Endothelial cell of umbilical vein (primary cell): ENCODE data around the gene PAIP2. TPM values are rescaled to one million over a fixed set of nuclear protein-coding genes. Genes with fewer than 3 reads are reported as not detected.

ENCODE experiments used
- BruUV-seq: library from RNA; stranded (reverse); fragments of 400-500 nt; replicated peaks from 2 replicates; lab custom pipeline; 2021; lab: Mats Ljungman, UMichigan
- CTCF ChIA-PET: fragments of 300-600, 350-600 bp; sonication (Branson Sonifier 250); formaldehyde crosslinking; loops from one replicate; lab custom pipeline; 2021; ENCODE audit warnings: antibody characterized with exemption, inconsistent platforms; lab: Charles Lee
- POLR2A ChIA-PET: fragments of 300-600, 350-600 bp; sonication (Branson Sonifier 250); formaldehyde crosslinking; loops from one replicate; lab custom pipeline; 2021; ENCODE audit warnings: antibody characterized with exemption, inconsistent platforms; lab: Charles Lee
- DNase-seq: peaks from one replicate; pipeline ENCODE4 v3.0.0-alpha.2; 2011; ENCODE audit warnings: low read depth, low spot score
- FAIRE-seq: peaks from 2 replicates; lab custom pipeline; 2011; peaks lifted over from hg19 to GRCh38; lab: Jason Lieb, UNC
- H2AFZ ChIP-seq: 2 replicates; pipeline ENCODE4 v1.6.0; 2012; ENCODE audit warnings: low read depth, low read length, control low read depth, inconsistent platforms
- H3K27ac ChIP-seq: 2 replicates; pipeline ENCODE4 v1.5.1; 2011; ENCODE audit warnings: low read depth, mild to moderate bottlenecking, control low read depth, low read length, moderate library complexity; ENCODE audit not compliant: insufficient read depth
- H3K27me3 ChIP-seq, 2 experiments: 2 replicates each; pipeline versions ENCODE4 v1.6.0 to v1.6.1; 2011; ENCODE audit warnings: low read length in 2 of 2, mixed read lengths in 1 of 2; ENCODE audit not compliant: control insufficient read depth in 2 of 2, insufficient read depth in 2 of 2
- H3K36me3 ChIP-seq, 2 experiments: 2 replicates in 1 of 2; 3 replicates in 1 of 2; pipeline ENCODE4 v1.5.1; 2011; ENCODE audit warnings: low read length in 2 of 2, mild to moderate bottlenecking in 1 of 2, moderate library complexity in 1 of 2; ENCODE audit not compliant: control insufficient read depth in 2 of 2, insufficient read depth in 2 of 2; ENCODE audit errors: extremely low read depth in 1 of 2
- H3K4me1 ChIP-seq: 3 replicates; pipeline ENCODE4 v1.5.1; 2011; ENCODE audit warnings: mild to moderate bottlenecking, low read length; ENCODE audit not compliant: control insufficient read depth, insufficient read depth; ENCODE audit errors: extremely low read depth
- H3K4me2 ChIP-seq: 2 replicates; pipeline ENCODE4 v1.6.1; 2011; ENCODE audit warnings: low read length, control low read depth, mixed read lengths; ENCODE audit not compliant: insufficient read depth
- H3K4me3 ChIP-seq, 3 experiments: fragments of 200-600 bp in 1 of 3; sonication (generic), shearing (Covaris generic) in 1 of 3; replicated peaks in 1 of 3; 2 replicates each; pipeline ENCODE4 v1.5.1; 2011 to 2016; ENCODE audit warnings: control low read depth in 3 of 3, low read length in 3 of 3, mild to moderate bottlenecking in 2 of 3, inconsistent platforms in 1 of 3, low read depth in 1 of 3, moderate library complexity in 1 of 3; ENCODE audit not compliant: insufficient read depth in 1 of 3
- H3K79me2 ChIP-seq: 2 replicates; pipeline ENCODE4 v1.6.0; 2012; ENCODE audit warnings: low read length, inconsistent platforms; ENCODE audit not compliant: control insufficient read depth, insufficient read depth
- H3K9ac ChIP-seq: replicated peaks from 2 replicates; pipeline ENCODE3; 2011; ENCODE audit warnings: low read length, control low read depth; ENCODE audit not compliant: insufficient read depth; ENCODE audit errors: extremely low read depth
- H3K9me1 ChIP-seq: replicated peaks from 3 replicates; pipeline ENCODE4 v1.6.0; 2011; ENCODE audit warnings: mild to moderate bottlenecking, low read length; ENCODE audit not compliant: control insufficient read depth, insufficient read depth; ENCODE audit errors: extremely low read depth
- H3K9me3 ChIP-seq: replicated peaks from 2 replicates; pipeline ENCODE4 v1.5.1; 2012; ENCODE audit warnings: low read length, inconsistent platforms; ENCODE audit not compliant: control insufficient read depth, insufficient read depth
- H4K20me1 ChIP-seq: replicated peaks from 2 replicates; pipeline ENCODE3; 2011; ENCODE audit warnings: mild to moderate bottlenecking, low read length; ENCODE audit not compliant: control insufficient read depth, insufficient read depth; ENCODE audit errors: extremely low read depth
- CTCF ChIP-seq, 2 donors: IDR thresholded peaks; 1 replicate in 1 of 2; 2 replicates in 1 of 2; pipeline ENCODE4 v1.5.1; 2011; ENCODE audit warnings: low read length in 2 of 2, mild to moderate bottlenecking in 2 of 2, moderate library complexity in 2 of 2, control low read depth in 1 of 2, inconsistent platforms in 1 of 2, low read depth in 1 of 2; ENCODE audit not compliant: insufficient read depth in 1 of 2; ENCODE audit errors: extremely low read depth in 1 of 2
- EZH2 ChIP-seq: IDR thresholded peaks from 2 replicates; pipeline ENCODE4 v1.6.1; 2012; ENCODE audit warnings: borderline replicate concordance, low read depth, mild to moderate bottlenecking, moderate library complexity, low read length, inconsistent platforms; ENCODE audit not compliant: severe bottlenecking
- FOS ChIP-seq: IDR thresholded peaks from 2 replicates; pipeline ENCODE4 v1.6.1; 2011; ENCODE audit warnings: mild to moderate bottlenecking, low read length, moderate library complexity, borderline replicate concordance; ENCODE audit not compliant: insufficient read depth
- MAX ChIP-seq: IDR thresholded peaks from 2 replicates; pipeline ENCODE4 v1.6.1; 2011; ENCODE audit not compliant: insufficient read depth, insufficient read length
- MYC ChIP-seq: IDR thresholded peaks from one replicate; pipeline ENCODE4 v1.6.1; 2011; ENCODE audit warnings: mild to moderate bottlenecking, low read depth, low read length
- POLR2A ChIP-seq: IDR thresholded peaks from 2 replicates; pipeline ENCODE4 v1.6.1; 2012; ENCODE audit warnings: low read depth, mild to moderate bottlenecking, control low read depth, low read length
- POLR2AphosphoS5 ChIP-seq: IDR thresholded peaks from 2 replicates; pipeline ENCODE4 v1.6.1; 2012; ENCODE audit warnings: low read depth, mild to moderate bottlenecking, control low read depth, low read length, moderate library complexity; ENCODE audit not compliant: insufficient read depth
- dilution Hi-C: fragments of 300-500 bp; cut with MboI; formaldehyde crosslinking; loops from one replicate; pipeline ENCODE4 v1.15.0; 2019; ENCODE audit warnings: low sequenced_read_pairs; ENCODE audit not compliant: extremely low pct_ligation_motif_present
- intact Hi-C: fragments of 100-400 bp; cut with micrococcal nuclease; formaldehyde crosslinking; loops from one replicate; pipeline ENCODE4 v1.10.0; 2022
- polyA plus RNA-seq, 4 experiments: library from polyadenylated mRNA; depleted of rRNA in 3 of 4; stranded (reverse) in 3 of 4; unstranded in 1 of 4; fragments of >200 nt; gene quantifications; 2 replicates each; pipeline versions ENCODE4 v1.2.1 to v1.2.3, GENCODE V29; 2011 to 2012; ENCODE audit warnings: missing spikeins in 1 of 4
- total RNA-seq: library from RNA; stranded (reverse); gene quantifications from 2 replicates; pipeline ENCODE4 v1.2.3, GENCODE V29; 2021

PAIP2 gene
- total and polyA plus RNA-seq, 2 donors (not counting 3 experiments of a cell fraction or from before 2014, with no cell fraction given) = 52.1 to 80.4 TPM

GRCh38 chr5:139341187-139341688 lies 416 bp upstream of the PAIP2 start:
- ChIA-PET CTCF (interaction anchor here (0.7 to 2.0 kb wide), 7 partner anchors 9 to 762 kb away, joined by 3 to 12 read pairs (median 4); partner anchors contain the start of gene MATR3), POLR2A (interaction anchor here (1.1 to 2.6 kb wide), 3 partner anchors 10 to 48 kb away, joined by 4 to 17 read pairs (median 4); partner anchors contain the start of gene MATR3)
- Histone ChIP-seq H3K4me2 (peak overlapping the region; percentile 88), H3K79me2 (peaks cover 38% of the 10 kb centered on the region), H2AFZ (peak overlapping the region; percentile 52), H3K36me3 (no peaks in the 10 kb centered on the region), H3K4me1 (peaks cover 7% of the 10 kb centered on the region), H3K9ac (peak overlapping the region; percentile 22), H3K27me3 (no peaks in the 10 kb centered on the region), H3K4me3 (peak overlapping the region; percentile 5 to 98 (median 57)), H4K20me1 (no peaks in the 10 kb centered on the region), H3K9me3 (no peaks in the 10 kb centered on the region), H3K27ac (no peak overlapping the region), H3K9me1 (no peaks in the 10 kb centered on the region)
- no peak for TF ChIP-seq POLR2A
- TF ChIP-seq FOS = no peak
- no peak for TF ChIP-seq POLR2AphosphoS5
- TF ChIP-seq MAX = no peak
- TF ChIP-seq EZH2 = no peak
- TF ChIP-seq MYC = no peak
- DNase-seq (no peak), FAIRE-seq (no peak)
- intact Hi-C loops = no loop called here
- dilution Hi-C loops = no loop called here
- no TSS peak for BruUV-seq

- DNase-seq (no peak), FAIRE-seq (no peak)
- peaks cover 47% of the 10 kb centered on the region for H3K79me2 ChIP-seq
- H3K36me3 ChIP-seq = no peaks in the 10 kb centered on the region
- ChIA-PET CTCF (interaction anchor here (0.8 to 2.0 kb wide), 9 partner anchors 10 to 552 kb away, joined by 3 to 12 read pairs (median 5); partner anchors contain the start of gene MATR3), POLR2A (interaction anchor here (0.6 to 2.6 kb wide), 10 partner anchors 9 to 767 kb away, joined by 3 to 17 read pairs (median 3); partner anchors contain the start of genes HSPA9, MATR3 and SPATA24)
- TF ChIP-seq CTCF (IDR thresholded peaks at IDR 0.05; ENCODE audit: extremely low read depth in 1 of 2, insufficient read depth in 1 of 2, low read depth in 1 of 2, low read length in 2 of 2) (no peak), MYC (no peak), FOS (no peak), POLR2AphosphoS5 (peak; percentile 4), MAX (no peak), POLR2A (no peak)
- H3K9ac ChIP-seq = peak overlapping the region; percentile 98
- H3K9me1 ChIP-seq = no peaks in the 10 kb centered on the region
- no peaks in the 10 kb centered on the region for H3K9me3 ChIP-seq
- H4K20me1 ChIP-seq = no peaks in the 10 kb centered on the region
- H3K4me2 ChIP-seq = peak overlapping the region; percentile 76
- dilution Hi-C loops = no loop called here
- intact Hi-C loops = loop anchor here (1.0 kb wide), 2 partner anchors 49 to 51 kb away; partner anchors contain the start of gene MATR3
- H3K27ac ChIP-seq = peak overlapping the region; percentile 95
- H3K27me3 ChIP-seq = no peaks in the 10 kb centered on the region
- peaks cover 7% of the 10 kb centered on the region for H3K4me1 ChIP-seq
- no TSS peak for BruUV-seq
- H3K4me3 ChIP-seq = peak overlapping the region; percentile 80 to 98 (median 91)
- H2AFZ ChIP-seq = no peak overlapping the region
These were observed 719 bp downstream of the PAIP2 start for GRCh38 chr5:139342423-139342723.
